WI38 (cell line): ENCODE measurements around the gene POLR1D.

Source experiments
- H3K4me3 ChIP-seq: 2 replicates; pipeline ENCODE4 v1.5.1; 2011; ENCODE audit warnings: low read depth, mild to moderate bottlenecking, control low read depth, low read length
- TF ChIP-seq, protein P1 (sequence below): IDR thresholded peaks from 2 replicates; pipeline ENCODE4 v1.5.1; 2012; ENCODE audit warnings: low read depth, mild to moderate bottlenecking, control low read depth, low read length

Gene POLR1D

DNA sequence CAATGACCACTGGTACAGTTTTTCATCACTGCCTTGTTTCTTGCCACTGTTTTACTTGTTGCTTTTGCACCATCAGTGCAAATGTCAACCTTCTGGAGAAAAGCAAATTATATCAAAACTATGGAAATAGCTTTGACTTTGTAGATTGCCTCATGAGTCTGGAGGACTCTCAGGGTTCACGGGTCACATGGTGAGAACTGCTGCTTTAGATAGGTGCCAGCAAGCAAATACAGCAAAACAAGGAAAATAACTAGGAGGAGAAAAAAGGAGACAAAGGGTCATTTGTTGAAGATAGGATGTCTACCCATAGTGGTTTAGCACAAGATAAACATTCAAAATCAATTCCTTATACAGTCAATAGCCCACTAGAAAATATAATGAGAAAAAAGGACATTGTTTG is 33.1 kb downstream of the POLR1D start:
- TF ChIP-seq, protein P1, sequence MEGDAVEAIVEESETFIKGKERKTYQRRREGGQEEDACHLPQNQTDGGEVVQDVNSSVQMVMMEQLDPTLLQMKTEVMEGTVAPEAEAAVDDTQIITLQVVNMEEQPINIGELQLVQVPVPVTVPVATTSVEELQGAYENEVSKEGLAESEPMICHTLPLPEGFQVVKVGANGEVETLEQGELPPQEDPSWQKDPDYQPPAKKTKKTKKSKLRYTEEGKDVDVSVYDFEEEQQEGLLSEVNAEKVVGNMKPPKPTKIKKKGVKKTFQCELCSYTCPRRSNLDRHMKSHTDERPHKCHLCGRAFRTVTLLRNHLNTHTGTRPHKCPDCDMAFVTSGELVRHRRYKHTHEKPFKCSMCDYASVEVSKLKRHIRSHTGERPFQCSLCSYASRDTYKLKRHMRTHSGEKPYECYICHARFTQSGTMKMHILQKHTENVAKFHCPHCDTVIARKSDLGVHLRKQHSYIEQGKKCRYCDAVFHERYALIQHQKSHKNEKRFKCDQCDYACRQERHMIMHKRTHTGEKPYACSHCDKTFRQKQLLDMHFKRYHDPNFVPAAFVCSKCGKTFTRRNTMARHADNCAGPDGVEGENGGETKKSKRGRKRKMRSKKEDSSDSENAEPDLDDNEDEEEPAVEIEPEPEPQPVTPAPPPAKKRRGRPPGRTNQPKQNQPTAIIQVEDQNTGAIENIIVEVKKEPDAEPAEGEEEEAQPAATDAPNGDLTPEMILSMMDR, result no peak
- H3K4me3 ChIP-seq, result no peak overlapping the region

DNA sequence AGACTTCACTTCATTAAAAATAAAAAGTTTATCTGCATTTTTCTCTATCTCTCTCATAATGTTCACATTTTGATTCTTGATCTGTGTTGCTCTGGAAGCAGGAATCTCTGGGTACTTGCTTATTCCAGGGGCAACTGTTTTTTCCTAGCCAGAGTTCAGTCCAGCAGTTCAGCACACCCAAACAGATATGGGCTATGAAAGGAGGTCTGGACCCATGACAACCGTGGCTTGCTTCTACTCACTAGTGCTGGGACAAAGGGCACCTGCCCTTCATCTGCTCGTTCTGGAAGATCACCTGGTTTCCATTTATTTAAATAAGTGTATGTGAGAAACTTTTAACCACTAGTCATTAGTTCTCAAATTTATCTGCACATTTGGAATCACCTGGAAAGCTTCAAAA is 36.0 kb downstream of the POLR1D start:
- no peak overlapping the region for H3K4me3 ChIP-seq
- TF ChIP-seq, protein P1, result no peak

DNA sequence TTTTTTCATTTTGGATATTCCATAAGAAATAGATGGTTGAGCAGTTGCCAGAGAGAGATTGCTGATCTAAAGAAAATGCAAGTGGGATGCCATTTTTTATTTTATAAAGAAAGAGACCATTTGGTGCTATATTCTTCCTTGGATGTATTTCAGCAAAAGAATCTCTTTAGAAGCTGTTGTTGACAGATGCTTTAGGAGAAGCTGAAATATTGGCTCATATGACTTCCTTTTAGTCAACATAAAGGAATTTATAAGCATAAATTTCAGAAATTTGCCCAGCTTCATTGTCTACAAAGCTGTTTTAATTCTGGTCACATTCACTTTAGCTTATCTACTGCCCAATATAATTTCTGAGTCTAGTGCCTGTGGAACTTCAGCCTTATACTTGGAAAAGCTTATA is 36.9 kb downstream of the POLR1D start:
- H3K4me3 ChIP-seq, result no peak overlapping the region
- TF ChIP-seq, protein P1, result no peak

DNA sequence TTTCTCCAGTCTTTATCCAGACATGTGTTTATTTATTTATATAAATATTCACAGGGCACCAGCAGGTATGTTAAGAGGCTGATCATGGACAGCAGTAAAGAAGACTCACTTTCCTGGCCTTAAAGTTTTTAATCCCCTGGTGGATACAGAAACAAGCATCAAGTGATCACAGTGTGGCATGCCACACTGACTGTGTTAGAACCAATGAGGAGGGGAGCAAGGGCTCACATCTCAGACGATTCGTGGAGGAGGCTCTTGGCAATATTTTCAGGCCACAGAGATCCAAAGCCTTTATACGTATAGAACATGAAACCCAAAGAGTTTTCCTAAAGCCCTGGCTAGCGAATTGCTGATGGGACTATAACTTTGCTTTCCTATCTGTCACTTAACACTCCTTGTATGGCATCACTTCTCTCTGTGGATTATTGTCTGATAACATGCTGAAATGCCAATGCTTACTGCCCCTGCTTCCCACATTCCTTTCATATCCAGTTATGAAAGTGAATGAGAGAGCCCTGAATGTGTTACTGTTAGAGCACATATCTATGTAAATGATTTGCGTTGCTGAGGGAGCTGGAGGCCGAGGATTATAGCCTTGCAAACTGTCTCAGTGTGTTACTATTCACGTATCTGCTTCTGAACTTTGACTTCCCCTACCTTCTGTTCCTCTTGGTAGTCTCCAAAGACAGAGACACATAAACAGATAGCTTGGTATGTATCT is 37.6 kb downstream of the POLR1D start:
- no peak overlapping the region for H3K4me3 ChIP-seq
- TF ChIP-seq, protein P1, result no peak

DNA sequence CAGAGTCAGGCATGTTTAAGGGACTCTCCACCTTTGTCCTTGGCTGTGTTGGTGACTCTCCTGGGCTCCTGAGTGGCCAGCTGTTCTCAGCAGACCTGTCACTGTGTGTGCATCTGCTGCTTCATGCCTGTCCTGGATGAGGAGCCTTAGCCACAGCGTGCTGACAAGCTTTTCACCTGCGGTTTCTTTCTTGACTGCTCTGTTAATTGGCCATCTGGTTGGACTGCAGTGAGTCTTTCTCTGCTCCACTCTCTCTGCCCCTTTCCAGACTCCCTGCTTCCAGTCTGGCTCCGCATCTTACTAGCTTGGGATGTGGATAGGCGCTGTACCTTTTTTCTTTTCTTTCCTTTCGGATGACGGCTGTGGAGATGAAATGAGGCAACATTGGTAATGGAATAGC is 38.8 kb downstream of the POLR1D start:
- H3K4me3 ChIP-seq, result no peak overlapping the region
- TF ChIP-seq, protein P1, result no peak

- TF ChIP-seq, protein P1, result no peak
- H3K4me3 ChIP-seq, result no peak overlapping the region
Observed at GRCh38 chr13:27661017-27661416, 39.3 kb downstream of the POLR1D start.

GRCh38 chr13:27662738-27663470 is 41.2 kb downstream of the POLR1D start:
- H3K4me3 ChIP-seq, result no peak overlapping the region
- TF ChIP-seq, protein P1, result no peak
